Mucosa of descending colon (tissue), 3 donors: Measurements from ENCODE around the gene NOXA1. TPM values are rescaled to one million over a fixed set of nuclear protein-coding genes. Genes with fewer than 3 reads are reported as not detected.

Source experiments
- ATAC-seq: fragments of 200-7000 bp; cut with Tn5 transposase; one replicate; pipeline ENCODE4 v1.9.1; 2020; ENCODE audit warnings: mild to moderate bottlenecking, moderate library complexity
- DNase-seq, 3 donors: peaks; one replicate each; pipeline ENCODE4 v3.0.0-alpha.2; 2020
- H3K36me3 ChIP-seq: fragments of 200-600 bp; one replicate; pipeline ENCODE4 v1.8.0; 2021; ENCODE audit warnings: low read depth, mild to moderate bottlenecking
- H3K4me1 ChIP-seq: fragments of 200-600 bp; one replicate; pipeline ENCODE4 v1.8.0; 2021; ENCODE audit warnings: low read depth, mild to moderate bottlenecking
- H3K4me3 ChIP-seq: fragments of 200-600 bp; one replicate; pipeline ENCODE4 v1.8.0; 2021; ENCODE audit warnings: mild to moderate bottlenecking
- H3K9me3 ChIP-seq: fragments of 200-600 bp; one replicate; pipeline ENCODE4 v1.8.0; 2021; ENCODE audit warnings: mild to moderate bottlenecking
- CTCF ChIP-seq: fragments of 200-600 bp; IDR thresholded peaks from one replicate; pipeline ENCODE4 v1.8.0; 2022; ENCODE audit warnings: antibody characterized with exemption, mild to moderate bottlenecking
- intact Hi-C, 2 donors: fragments of 100-400 bp; cut with DNase I in 1 of 2; cut with micrococcal nuclease in 1 of 2; formaldehyde crosslinking; loops; one replicate each; pipeline versions ENCODE4 v1.11.0 to v1.11.1; 2022; cut with DNase I, micrococcal nuclease
- total RNA-seq, 3 donors: library from RNA; stranded (reverse); fragmentation: NEBNext Ultra II Directional in 2 of 3; extraction: Animal tissue kit (Norgen Biotek cat#: 25700) in 2 of 3; gene quantifications; one replicate each; pipeline versions ENCODE4 v1.2.1 to v1.2.4, GENCODE V29; 2021 to 2023
- donor health status: DM: no; HTN: no; CAD: no; lungs with moderate emphysema.
- donor health status: DM: no; HTN: no; CAD: no.
- donor health status: DM: no; HTN: yes; CAD: no.

Gene NOXA1
- total RNA-seq, 3 donors from 2014 or later = 18.0 to 41.5 (median 27.2) TPM

- TF ChIP-seq CTCF = no peak
- H3K9me3 ChIP-seq = no peaks in the 10 kb centered on the region
- intact Hi-C loops = no loop called here
- ATAC-seq (no peak), DNase-seq (peak in 1 of 3 donors; percentile 54)
- H3K36me3 ChIP-seq = no peaks in the 10 kb centered on the region
- H3K4me3 ChIP-seq = no peak overlapping the region
- peaks cover 43% of the 10 kb centered on the region for H3K4me1 ChIP-seq
These were observed 11.9 kb upstream of the NOXA1 start for GRCh38 chr9:137411260-137411644.

- no peak for TF ChIP-seq CTCF
- ATAC-seq = no peak
- H3K9me3 ChIP-seq = no peaks in the 10 kb centered on the region
- intact Hi-C loops = no loop called here
- peaks cover 37% of the 10 kb centered on the region for H3K4me1 ChIP-seq
- no peak overlapping the region for H3K4me3 ChIP-seq
- DNase-seq = peak; percentile 63 to 83 (median 72)
- no peaks in the 10 kb centered on the region for H3K36me3 ChIP-seq
These were observed 11.4 kb upstream of the NOXA1 start for GRCh38 chr9:137411645-137412380.

- ATAC-seq (peak; percentile 14), DNase-seq (peak in 1 of 3 donors; percentile 50)
- intact Hi-C loops = no loop called here
- Histone ChIP-seq H3K36me3 (no peaks in the 10 kb centered on the region), H3K4me3 (no peak overlapping the region), H3K4me1 (peaks cover 32% of the 10 kb centered on the region), H3K9me3 (no peaks in the 10 kb centered on the region)
- no peak for TF ChIP-seq CTCF
These were observed 10.8 kb upstream of the NOXA1 start for GRCh38 chr9:137412431-137412830.

- peak in 2 of 3 donors; percentile 20 to 42 for DNase-seq
- H3K9me3 ChIP-seq = no peaks in the 10 kb centered on the region
- no peak for TF ChIP-seq CTCF
- no peaks in the 10 kb centered on the region for H3K36me3 ChIP-seq
- no peak for ATAC-seq
- peaks cover 31% of the 10 kb centered on the region for H3K4me1 ChIP-seq
- no peak overlapping the region for H3K4me3 ChIP-seq
- intact Hi-C loops = no loop called here
These were observed 7.7 kb upstream of the NOXA1 start for GRCh38 chr9:137415451-137415850.

- DNase-seq = peak in 1 of 3 donors; percentile 50
- Histone ChIP-seq H3K9me3 (no peaks in the 10 kb centered on the region), H3K36me3 (no peaks in the 10 kb centered on the region), H3K4me1 (peaks cover 32% of the 10 kb centered on the region), H3K4me3 (no peak overlapping the region)
- intact Hi-C loops = no loop called here
- ATAC-seq = no peak
- TF ChIP-seq CTCF = no peak
These were observed 7.1 kb upstream of the NOXA1 start for GRCh38 chr9:137416006-137416562.
